Thyroid gland (tissue), 4 donors: Measurements from ENCODE around the gene SLITRK3.

ENCODE experiments used
- POLR2A ChIP-seq, 2 donors: fragments of 450-650 bp; IDR thresholded peaks; one replicate each; pipeline ENCODE4 v1.6.1; 2017; ENCODE audit warnings: antibody characterized with exemption in 2 of 2, mild to moderate bottlenecking in 2 of 2, moderate library complexity in 1 of 2
- TF ChIP-seq, protein P1 (sequence below), 6 experiments: fragments of 200-600 bp in 3 of 6; fragments of 450-650 bp in 3 of 6; sonication (generic) in 3 of 6; IDR thresholded peaks; one replicate each; pipeline ENCODE4 v1.5.1; 2016 to 2019; ENCODE audit warnings: antibody characterized with exemption in 6 of 6, mild to moderate bottlenecking in 2 of 6, inconsistent platforms in 1 of 6, moderate library complexity in 1 of 6

DNA sequence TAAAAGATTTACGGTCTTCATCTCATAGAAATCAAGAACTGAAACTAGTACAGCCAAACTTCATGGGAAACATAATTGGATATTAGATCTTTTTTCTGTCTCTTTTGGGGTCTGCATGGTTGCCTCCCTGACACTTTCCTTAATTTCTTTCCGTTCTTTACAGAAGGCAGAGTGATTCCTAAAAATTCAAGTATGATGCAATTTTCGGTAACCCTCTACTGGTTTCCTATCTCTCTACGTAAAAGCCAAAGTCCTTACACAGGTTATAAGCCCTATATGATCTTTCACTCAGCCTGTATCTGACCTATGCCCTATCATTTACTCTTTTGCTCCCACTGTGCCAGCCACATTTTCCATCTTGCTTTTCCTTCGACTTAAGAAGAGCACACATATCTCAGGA, 6.8 kb upstream of the SLITRK3 start:
- TF ChIP-seq, protein P1, sequence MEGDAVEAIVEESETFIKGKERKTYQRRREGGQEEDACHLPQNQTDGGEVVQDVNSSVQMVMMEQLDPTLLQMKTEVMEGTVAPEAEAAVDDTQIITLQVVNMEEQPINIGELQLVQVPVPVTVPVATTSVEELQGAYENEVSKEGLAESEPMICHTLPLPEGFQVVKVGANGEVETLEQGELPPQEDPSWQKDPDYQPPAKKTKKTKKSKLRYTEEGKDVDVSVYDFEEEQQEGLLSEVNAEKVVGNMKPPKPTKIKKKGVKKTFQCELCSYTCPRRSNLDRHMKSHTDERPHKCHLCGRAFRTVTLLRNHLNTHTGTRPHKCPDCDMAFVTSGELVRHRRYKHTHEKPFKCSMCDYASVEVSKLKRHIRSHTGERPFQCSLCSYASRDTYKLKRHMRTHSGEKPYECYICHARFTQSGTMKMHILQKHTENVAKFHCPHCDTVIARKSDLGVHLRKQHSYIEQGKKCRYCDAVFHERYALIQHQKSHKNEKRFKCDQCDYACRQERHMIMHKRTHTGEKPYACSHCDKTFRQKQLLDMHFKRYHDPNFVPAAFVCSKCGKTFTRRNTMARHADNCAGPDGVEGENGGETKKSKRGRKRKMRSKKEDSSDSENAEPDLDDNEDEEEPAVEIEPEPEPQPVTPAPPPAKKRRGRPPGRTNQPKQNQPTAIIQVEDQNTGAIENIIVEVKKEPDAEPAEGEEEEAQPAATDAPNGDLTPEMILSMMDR (IDR thresholded peaks at IDR 0.05) = no peak
- no peak for TF ChIP-seq POLR2A (IDR thresholded peaks at IDR 0.05)
